HL-60 (cell line): ENCODE results near the gene RTTN.

Experiments
- DNase-seq, 2 experiments: peaks; one replicate each; pipeline ENCODE4 v3.0.0-alpha.2; 2010 to 2020; ENCODE audit warnings: low read depth in 1 of 2, low spot score in 1 of 2
- H3K27ac ChIP-seq: fragments of 250-450 bp; sonication (Bioruptor Pico); replicated peaks from 2 replicates; pipeline ENCODE4 v1.5.1; 2020; ENCODE audit warnings: mild to moderate bottlenecking, moderate library complexity
- H3K27me3 ChIP-seq: fragments of 250-450 bp; sonication (Bioruptor Pico); 2 replicates; pipeline ENCODE4 v1.5.1; 2021; ENCODE audit warnings: mild to moderate bottlenecking, moderate library complexity; ENCODE audit not compliant: insufficient read depth, poor library complexity, severe bottlenecking
- H3K4me3 ChIP-seq: replicated peaks from 2 replicates; pipeline ENCODE4 v1.5.1; 2011; ENCODE audit warnings: mild to moderate bottlenecking, control low read depth, low read length; ENCODE audit not compliant: insufficient read depth
- CTCF ChIP-seq: IDR thresholded peaks from one replicate; pipeline ENCODE4 v1.5.1; 2011; ENCODE audit warnings: low read length, control low read depth, inconsistent platforms; ENCODE audit not compliant: insufficient read depth
- GABPA ChIP-seq: IDR thresholded peaks from 2 replicates; pipeline ENCODE4 v1.6.1; 2012; ENCODE audit warnings: low read depth
- POLR2AphosphoS5 ChIP-seq: IDR thresholded peaks from 2 replicates; pipeline ENCODE4 v1.6.1; 2012; ENCODE audit warnings: low read depth
- REST ChIP-seq: IDR thresholded peaks from 2 replicates; pipeline ENCODE4 v1.6.1; 2012; ENCODE audit warnings: low read depth; ENCODE audit not compliant: insufficient replicate concordance
- SPI1 ChIP-seq: IDR thresholded peaks from 2 replicates; pipeline ENCODE4 v1.6.1; 2012; ENCODE audit warnings: low read depth, mild to moderate bottlenecking, borderline replicate concordance

RTTN gene

GRCh38 chr18:70139138-70139537 lies 66.3 kb downstream of the RTTN start:
- no peak for DNase-seq
- no peak for TF ChIP-seq REST
- TF ChIP-seq SPI1 = no peak
- no peak for TF ChIP-seq CTCF
- no peak for TF ChIP-seq GABPA
- TF ChIP-seq POLR2AphosphoS5 = no peak
- H3K27ac ChIP-seq = no peak overlapping the region
- H3K4me3 ChIP-seq = no peak overlapping the region
- no peaks in the 10 kb centered on the region for H3K27me3 ChIP-seq

GRCh38 chr18:70135604-70136003 lies 69.9 kb downstream of the RTTN start:
- no peaks in the 10 kb centered on the region for H3K27me3 ChIP-seq
- H3K27ac ChIP-seq = no peak overlapping the region
- H3K4me3 ChIP-seq = no peak overlapping the region
- DNase-seq = no peak
- TF ChIP-seq CTCF (no peak), GABPA (no peak), SPI1 (peak; percentile 99)

- Histone ChIP-seq H3K4me3 (no peak overlapping the region), H3K27ac (no peak overlapping the region), H3K27me3 (no peaks in the 10 kb centered on the region)
- DNase-seq = no peak
- no peak for TF ChIP-seq REST
- no peak for TF ChIP-seq CTCF
- no peak for TF ChIP-seq SPI1
- no peak for TF ChIP-seq GABPA
- no peak for TF ChIP-seq POLR2AphosphoS5
Observed at GRCh38 chr18:70132999-70133398, 72.5 kb downstream of the RTTN start.

GRCh38 chr18:70128271-70128670 lies 77.2 kb downstream of the RTTN start:
- no peaks in the 10 kb centered on the region for H3K27me3 ChIP-seq
- H3K4me3 ChIP-seq = no peak overlapping the region
- no peak overlapping the region for H3K27ac ChIP-seq
- no peak for TF ChIP-seq POLR2AphosphoS5
- TF ChIP-seq GABPA = no peak
- no peak for TF ChIP-seq REST
- TF ChIP-seq CTCF = no peak
- no peak for TF ChIP-seq SPI1
- DNase-seq = no peak
